Measurements from ENCODE around the gene FAM53B. TPM values are rescaled to one million over a fixed set of nuclear protein-coding genes. Genes with fewer than 3 reads are reported as not detected.

The FAM53B gene
- total RNA-seq, 2 donors from 2014 or later: 43.3 to 45.2 TPM

GRCh38 chr10:124657806-124658205 lies 86.4 kb downstream of the FAM53B start:
- Histone ChIP-seq H3K27ac (no peak overlapping the region), H3K27me3 (no peaks in the 10 kb centered on the region), H3K9me3 (no peaks in the 10 kb centered on the region), H3K4me1 (no peaks in the 10 kb centered on the region), H3K4me3 (no peak overlapping the region), H3K36me3 (no peaks in the 10 kb centered on the region), H3K9ac (ENCODE audit: low read depth in 2 of 2, low read length in 2 of 2) (no peak overlapping the region)
- no peak for DNase-seq
- intact Hi-C loops (cut with DNase I): no loop called here
- no peak for TF ChIP-seq CTCF (IDR thresholded peaks at IDR 0.05)

GRCh38 chr10:124656541-124656940 lies 87.6 kb downstream of the FAM53B start:
- H3K27ac ChIP-seq: no peak overlapping the region
- TF ChIP-seq CTCF (IDR thresholded peaks at IDR 0.05): no peak
- no peak for DNase-seq
- H3K27me3 ChIP-seq: no peaks in the 10 kb centered on the region
- H3K4me1 ChIP-seq: no peaks in the 10 kb centered on the region
- no peak overlapping the region for H3K4me3 ChIP-seq
- H3K9ac ChIP-seq (ENCODE audit: low read depth in 2 of 2, low read length in 2 of 2): no peak overlapping the region
- H3K9me3 ChIP-seq: no peaks in the 10 kb centered on the region
- intact Hi-C loops (cut with DNase I): no loop called here
- H3K36me3 ChIP-seq: no peaks in the 10 kb centered on the region

- no peak for TF ChIP-seq CTCF (IDR thresholded peaks at IDR 0.05)
- Histone ChIP-seq H3K36me3 (no peaks in the 10 kb centered on the region), H3K4me1 (no peaks in the 10 kb centered on the region), H3K27ac (no peak overlapping the region), H3K9me3 (no peaks in the 10 kb centered on the region), H3K4me3 (no peak overlapping the region), H3K27me3 (no peaks in the 10 kb centered on the region), H3K9ac (ENCODE audit: low read depth in 2 of 2, low read length in 2 of 2) (no peak overlapping the region)
- no peak for DNase-seq
- intact Hi-C loops (cut with DNase I): no loop called here
Measured at GRCh38 chr10:124656113-124656490, 88.1 kb downstream of the FAM53B start.

GRCh38 chr10:124655191-124656112 lies 88.7 kb downstream of the FAM53B start:
- Histone ChIP-seq H3K36me3 (no peaks in the 10 kb centered on the region), H3K4me3 (no peak overlapping the region), H3K27me3 (no peaks in the 10 kb centered on the region), H3K9me3 (no peaks in the 10 kb centered on the region), H3K9ac (ENCODE audit: low read depth in 2 of 2, low read length in 2 of 2) (no peak overlapping the region), H3K4me1 (no peaks in the 10 kb centered on the region), H3K27ac (no peak overlapping the region)
- no peak for TF ChIP-seq CTCF (IDR thresholded peaks at IDR 0.05)
- no peak for DNase-seq
- intact Hi-C loops (cut with DNase I): no loop called here

- no peaks in the 10 kb centered on the region for H3K27me3 ChIP-seq
- no peaks in the 10 kb centered on the region for H3K4me1 ChIP-seq
- H3K36me3 ChIP-seq: no peaks in the 10 kb centered on the region
- intact Hi-C loops (cut with DNase I): no loop called here
- no peak for DNase-seq
- H3K9ac ChIP-seq (ENCODE audit: low read depth in 2 of 2, low read length in 2 of 2): no peak overlapping the region
- no peak for TF ChIP-seq CTCF (IDR thresholded peaks at IDR 0.05)
- H3K9me3 ChIP-seq: no peaks in the 10 kb centered on the region
- H3K4me3 ChIP-seq: no peak overlapping the region
- no peak overlapping the region for H3K27ac ChIP-seq
Measured at GRCh38 chr10:124654686-124655085, 89.5 kb downstream of the FAM53B start.

Data from colonic mucosa (tissue), 4 donors.